ENCODE results near the gene GNAT1.
A peak's percentile ranks its signal among the peaks of the same experiment; 100 is the strongest.
"Not testable (repeated sequence)": the region's sequence is repeated elsewhere in the genome, so short reads cannot be mapped to it uniquely, and the experiment has no call there.

The GNAT1 gene

DNA sequence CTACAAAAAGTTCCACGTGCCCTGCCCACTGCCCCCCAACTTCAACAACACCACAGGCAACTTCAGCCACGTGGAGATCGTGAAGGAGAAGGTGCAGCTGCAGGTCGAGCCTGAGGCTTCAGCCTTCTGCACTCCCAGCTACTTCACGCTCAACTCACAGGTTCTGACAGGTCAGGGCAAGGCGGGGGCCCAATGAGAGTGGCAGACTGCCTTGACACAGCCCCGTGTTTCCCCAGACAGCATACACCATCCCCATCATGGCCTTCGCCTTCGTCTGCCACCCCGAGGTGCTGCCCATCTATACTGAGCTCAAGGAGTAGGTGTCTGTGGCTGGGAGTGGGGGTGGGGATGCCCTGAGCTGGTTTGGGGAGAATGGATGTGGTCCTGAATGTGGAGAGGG is 26.3 kb downstream of the GNAT1 start:
- DNase-seq (ENCODE audit: insufficient read length, low spot score) (no peak), FAIRE-seq (no peak)

GRCh38 chr3:50218448-50218847 is 27.0 kb downstream of the GNAT1 start:
- FAIRE-seq = no peak
- DNase-seq (ENCODE audit: insufficient read length, low spot score) = no peak

DNA sequence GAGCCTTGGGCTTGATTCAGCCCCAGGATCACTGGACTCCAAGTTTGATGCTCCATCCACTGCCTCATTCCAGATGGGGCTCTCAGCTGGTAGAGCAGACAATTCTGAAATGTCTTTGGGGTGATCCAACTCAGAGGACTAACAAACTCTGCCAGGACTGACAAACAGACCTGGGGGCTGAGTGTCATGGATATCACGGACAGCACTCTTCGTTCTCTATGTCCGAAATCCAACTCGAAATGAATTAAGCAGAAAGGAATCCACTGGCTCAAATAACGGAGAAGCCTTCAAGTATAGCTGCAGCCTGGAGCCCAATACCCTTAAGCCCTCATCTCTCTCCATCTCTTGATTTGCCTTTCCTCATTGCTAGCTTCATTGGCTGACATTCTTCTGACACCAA is 27.9 kb downstream of the GNAT1 start:
- no peak for FAIRE-seq
- DNase-seq (ENCODE audit: insufficient read length, low spot score) = no peak

DNA sequence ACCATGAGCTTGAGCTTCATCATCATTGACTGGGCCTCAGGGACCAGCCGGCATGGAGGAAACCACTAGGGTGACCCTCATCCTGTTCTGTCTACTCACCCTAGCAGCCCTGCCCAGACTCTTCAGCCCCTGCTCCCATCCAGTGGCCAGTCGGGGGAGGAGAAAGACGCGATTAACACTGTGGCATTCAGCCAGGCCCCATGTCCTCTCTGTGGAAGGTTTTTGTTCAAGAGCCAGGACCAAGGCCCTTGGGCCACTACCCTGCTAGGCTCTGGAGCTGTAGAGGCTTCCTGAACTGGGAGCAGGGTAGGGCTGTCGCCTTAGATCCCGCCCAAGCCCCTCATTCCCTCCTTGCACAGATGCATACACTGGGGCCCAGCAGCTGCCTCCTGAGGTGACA is 28.7 kb downstream of the GNAT1 start:
- FAIRE-seq (no peak), DNase-seq (ENCODE audit: insufficient read length, low spot score) (no peak)

- no peak for DNase-seq (ENCODE audit: insufficient read length, low spot score)
- FAIRE-seq = no peak
Measured at GRCh38 chr3:50221051-50221410, 29.6 kb downstream of the GNAT1 start.

GRCh38 chr3:50221411-50222168 is 30.2 kb downstream of the GNAT1 start:
- no peak for FAIRE-seq
- DNase-seq (ENCODE audit: insufficient read length, low spot score) = no peak

- FAIRE-seq = no peak
- DNase-seq (ENCODE audit: insufficient read length, low spot score) = no peak
Measured at GRCh38 chr3:50222169-50222528, 30.7 kb downstream of the GNAT1 start.

DNA sequence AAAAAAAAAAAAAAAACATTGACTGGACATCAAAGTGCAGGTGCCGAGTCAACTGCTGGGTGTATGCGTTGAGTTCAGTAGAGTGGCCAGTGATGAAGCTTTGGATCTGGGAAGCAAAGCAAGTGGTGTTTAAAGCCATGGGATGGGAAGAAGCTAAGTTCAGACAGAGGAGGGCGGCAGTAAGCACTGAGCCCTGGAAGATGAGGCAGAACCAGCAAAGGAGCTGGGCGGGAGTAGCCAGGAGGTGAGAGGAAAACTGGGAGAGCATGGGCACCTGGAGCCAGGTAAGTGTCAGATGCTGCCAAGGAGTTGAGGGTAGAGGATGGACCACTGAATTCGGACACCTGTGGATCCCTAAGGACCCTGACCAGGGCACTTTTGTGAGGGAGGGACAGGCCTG is 33.2 kb downstream of the GNAT1 start:
- FAIRE-seq (no peak), DNase-seq (ENCODE audit: insufficient read length, low spot score) (no peak)

- DNase-seq (ENCODE audit: insufficient read length, low spot score) (no peak), FAIRE-seq (no peak)
Measured at GRCh38 chr3:50226888-50227389, 35.5 kb downstream of the GNAT1 start.

DNA sequence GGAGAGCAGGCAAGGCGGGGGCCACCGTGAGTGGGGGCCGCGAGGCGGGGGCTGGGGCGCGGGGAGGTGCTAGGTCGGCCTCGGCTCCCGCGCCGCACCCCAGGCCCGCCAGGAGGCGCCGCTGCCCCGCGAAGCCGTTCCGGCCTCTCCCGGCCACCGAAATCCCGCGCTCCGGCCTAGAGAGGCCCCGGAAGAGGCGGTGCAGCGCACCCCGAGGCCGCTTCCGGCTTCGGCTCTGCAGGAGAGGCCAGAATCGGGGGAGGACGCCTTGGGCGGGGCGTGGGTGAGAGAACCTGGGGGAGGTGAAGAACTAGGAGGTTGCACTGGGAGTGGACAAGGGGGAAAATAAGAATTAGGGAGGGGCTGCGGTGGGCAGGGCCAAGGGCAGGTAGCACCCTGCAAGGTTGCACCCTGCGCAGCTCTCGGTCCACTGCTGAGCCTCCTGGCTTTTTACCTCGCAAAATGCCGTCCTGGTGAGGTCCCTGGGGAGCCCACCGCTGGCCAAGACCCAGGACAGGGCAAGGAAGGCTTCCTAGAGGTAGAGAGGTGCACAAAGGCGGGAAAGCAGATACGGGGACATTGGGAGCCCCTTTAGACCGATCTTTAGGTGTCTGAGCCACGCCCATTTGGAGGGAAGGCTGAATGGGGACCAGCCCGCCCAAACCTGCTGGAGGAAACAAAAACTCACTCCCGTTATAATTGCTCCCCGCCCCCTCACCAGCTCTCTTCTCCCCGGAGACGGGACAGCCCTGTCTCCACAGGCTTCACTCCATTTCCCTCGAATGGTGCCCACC is 36.2 kb downstream of the GNAT1 start:
- FAIRE-seq (peak; percentile 83), DNase-seq (ENCODE audit: insufficient read length, low spot score) (peak; percentile 94)

- not testable (repeated sequence) for FAIRE-seq; DNase-seq (ENCODE audit: insufficient read length, low spot score)
Measured at GRCh38 chr3:50228184-50228763, 36.9 kb downstream of the GNAT1 start.

- FAIRE-seq = no peak
- no peak for DNase-seq (ENCODE audit: insufficient read length, low spot score)
Measured at GRCh38 chr3:50229490-50229889, 38.1 kb downstream of the GNAT1 start.

DNA sequence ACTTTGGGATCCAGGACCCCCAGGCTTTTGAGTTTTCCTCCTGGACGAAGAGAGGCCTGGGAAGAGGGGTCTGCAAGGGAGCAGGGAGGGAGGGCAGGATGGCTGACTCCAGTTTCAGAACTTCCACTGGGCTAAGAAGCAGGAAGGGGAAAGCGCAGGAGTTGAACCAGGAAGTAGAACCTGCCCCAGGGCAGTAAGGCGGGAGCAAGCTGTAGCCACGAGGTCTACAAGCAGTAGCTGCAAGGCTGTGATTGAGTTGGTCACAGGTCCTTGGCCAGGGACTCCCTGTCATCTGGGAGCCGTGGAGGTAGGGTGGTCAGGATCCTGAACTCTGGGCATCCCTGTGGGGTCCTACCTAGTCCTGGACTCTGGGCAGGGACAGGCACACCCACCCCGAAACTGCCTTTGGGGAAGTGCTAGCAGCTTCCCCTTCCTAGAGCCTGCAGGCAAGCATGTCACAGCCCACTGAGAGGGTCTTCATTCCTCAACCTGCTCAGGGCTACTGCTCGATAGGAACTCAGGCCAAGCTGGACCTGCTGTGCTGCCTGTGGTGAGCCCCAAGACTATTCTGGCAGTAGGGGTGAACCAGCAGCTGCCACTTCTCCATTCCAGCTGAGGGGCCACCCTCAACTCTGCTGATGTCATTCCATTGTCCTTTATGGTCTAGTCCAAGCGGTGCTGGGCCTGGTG is 38.8 kb downstream of the GNAT1 start:
- FAIRE-seq (no peak), DNase-seq (ENCODE audit: insufficient read length, low spot score) (no peak)

DNA sequence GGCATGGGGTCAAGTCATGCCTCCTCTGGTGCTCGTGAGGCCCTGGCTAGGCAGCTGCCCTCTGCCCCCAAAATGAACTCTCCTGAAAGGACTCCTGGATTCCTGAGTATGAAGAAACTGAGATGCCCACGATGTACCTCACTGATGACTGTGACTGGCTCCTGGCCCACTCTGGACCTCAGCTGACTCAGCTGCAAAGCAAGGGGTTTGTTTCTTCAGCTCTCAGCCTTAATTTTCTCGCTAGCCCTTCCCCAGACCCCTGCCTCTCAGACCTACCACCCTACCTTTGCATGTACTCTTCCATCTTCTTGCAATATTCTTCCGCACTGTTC is 39.4 kb downstream of the GNAT1 start:
- no peak for FAIRE-seq
- no peak for DNase-seq (ENCODE audit: insufficient read length, low spot score)

DNA sequence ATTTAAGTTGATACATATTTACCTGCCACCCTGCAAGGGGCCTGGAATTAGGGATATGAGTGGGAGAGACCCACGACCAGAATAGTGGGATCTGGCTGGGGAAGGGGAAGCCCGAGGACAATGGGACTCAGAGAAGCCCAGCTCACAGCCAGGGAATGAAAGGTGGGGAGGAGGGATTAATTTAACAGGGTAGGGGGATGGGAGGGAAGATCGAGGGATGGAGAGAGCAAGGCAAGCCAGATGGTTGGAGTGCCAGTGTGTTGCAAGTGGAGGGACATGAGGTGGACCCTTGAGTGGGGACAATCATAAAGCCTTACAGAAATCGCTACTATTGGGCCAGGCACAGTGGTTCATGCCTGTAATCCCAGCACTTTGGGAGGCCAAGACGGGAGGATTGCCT is 40.2 kb downstream of the GNAT1 start:
- no peak for FAIRE-seq
- DNase-seq (ENCODE audit: insufficient read length, low spot score) = no peak

DNA sequence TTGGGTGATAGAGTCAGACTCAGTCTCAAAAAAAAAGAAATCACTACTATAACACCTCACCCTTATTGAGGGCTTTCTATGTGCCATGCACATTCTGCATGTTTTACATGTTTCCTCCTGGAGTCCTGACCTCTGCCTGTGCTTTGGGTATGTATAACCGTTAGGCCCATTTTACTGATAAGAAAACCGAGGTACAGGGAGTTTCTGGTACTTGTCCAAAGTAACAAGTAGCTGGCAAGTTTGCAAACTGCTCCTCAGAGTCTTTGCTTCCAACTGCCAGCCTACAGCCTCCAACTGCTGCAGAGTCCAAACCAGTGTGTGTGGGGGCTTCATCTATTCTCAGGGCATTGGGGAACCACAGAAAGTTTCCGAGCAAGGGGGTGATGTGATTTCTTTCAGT is 40.9 kb downstream of the GNAT1 start:
- no peak for DNase-seq (ENCODE audit: insufficient read length, low spot score)
- no peak for FAIRE-seq

DNA sequence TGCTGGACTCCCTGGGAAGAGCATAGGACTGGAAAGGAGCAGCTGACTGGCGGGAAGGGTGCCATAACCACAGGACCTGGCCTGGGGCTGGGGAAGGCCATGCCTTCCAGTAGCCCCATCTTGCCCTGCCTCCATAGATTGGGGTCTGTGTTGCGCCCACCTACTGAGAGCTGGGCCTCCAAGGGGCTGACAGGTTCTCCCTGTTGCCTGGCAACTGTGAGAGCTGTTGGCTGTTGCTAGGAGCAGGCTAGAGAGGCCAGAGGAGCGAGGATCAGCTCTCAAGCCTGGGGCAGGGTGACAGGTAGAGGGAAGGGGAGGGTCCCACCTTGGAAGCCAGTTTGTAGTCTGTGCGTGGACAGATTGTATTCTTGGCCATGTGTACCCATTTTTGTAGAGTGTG is 41.8 kb downstream of the GNAT1 start:
- no peak for DNase-seq (ENCODE audit: insufficient read length, low spot score)

DNA sequence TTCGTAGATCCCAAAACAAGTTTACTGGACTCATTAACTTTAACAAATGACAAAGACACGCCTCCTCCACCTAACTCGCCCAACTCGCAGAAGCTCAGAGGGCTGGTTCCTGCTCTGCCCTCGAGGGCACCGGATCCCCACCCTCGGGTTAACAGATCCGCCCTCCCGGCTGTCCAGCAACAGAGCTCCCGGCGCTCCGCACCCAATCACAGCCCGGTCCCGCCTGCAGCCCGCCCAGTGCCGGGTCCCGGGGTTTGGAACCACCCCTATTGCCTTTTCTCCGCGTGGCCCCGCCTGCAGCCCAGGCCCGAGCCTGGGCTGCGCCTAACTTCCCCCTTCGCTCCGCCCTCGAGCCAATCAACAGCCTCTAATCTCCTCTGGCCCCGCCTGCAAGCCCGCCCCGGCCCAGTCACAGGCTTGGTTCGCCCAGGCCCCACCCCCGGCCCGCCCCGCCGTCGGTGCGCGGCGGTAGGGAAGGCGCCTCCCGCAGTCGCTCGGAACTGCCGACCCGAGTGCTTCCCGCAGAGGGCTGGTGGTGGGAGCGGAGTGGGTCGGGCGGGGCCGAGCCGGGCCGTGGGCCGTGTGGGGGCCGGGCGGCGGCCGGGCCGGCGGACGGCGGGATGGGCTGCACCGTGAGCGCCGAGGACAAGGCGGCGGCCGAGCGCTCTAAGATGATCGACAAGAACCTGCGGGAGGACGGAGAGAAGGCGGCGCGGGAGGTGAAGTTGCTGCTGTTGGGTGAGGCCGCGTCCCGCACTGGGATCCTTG is 44.5 kb downstream of the GNAT1 start, which contains the start of gene GNAI2:
Gene GNAI2 (plus strand): TSS at position 489 of the 768 bp plus-strand sequence. CDS start 132 bp downstream, at position 621.
- DNase-seq (ENCODE audit: insufficient read length, low spot score) (peak; percentile 97), FAIRE-seq (peak; percentile 98)

More for the DNA sequence above, 41.8 kb downstream of the GNAT1 start:
- no peak for FAIRE-seq

- DNase-seq (ENCODE audit: insufficient read length, low spot score) = no peak
- FAIRE-seq = no peak
Measured at GRCh38 chr3:50236484-50237132, 45.2 kb downstream of the GNAT1 start.

GRCh38 chr3:50237133-50237651 is 45.8 kb downstream of the GNAT1 start:
- DNase-seq (ENCODE audit: insufficient read length, low spot score) = no peak
- FAIRE-seq = peak; percentile 44
